ENCODE results near the gene C18orf63.
"Not testable (repeated sequence)": the region's sequence is repeated elsewhere in the genome, so short reads cannot be mapped to it uniquely, and the experiment has no call there.

C18orf63 gene

GRCh38 chr18:74283646-74284045 lies 32.0 kb upstream of the C18orf63 start:
- Histone ChIP-seq H3K27me3 (ENCODE audit: insufficient read depth, poor library complexity, severe bottlenecking) (no peaks in the 10 kb centered on the region), H3K27ac (replicated peaks) (no peak overlapping the region), H3K4me3 (replicated peaks; ENCODE audit: insufficient read depth, low read length) (no peak overlapping the region)
- DNase-seq (ENCODE audit: low read depth in 1 of 2, low spot score in 1 of 2), result no peak
- TF ChIP-seq SPI1 (IDR thresholded peaks at IDR 0.05; ENCODE audit: borderline replicate concordance, low read depth), result no peak
- TF ChIP-seq REST (IDR thresholded peaks at IDR 0.05; ENCODE audit: insufficient replicate concordance, low read depth), result no peak
- TF ChIP-seq GABPA (IDR thresholded peaks at IDR 0.05; ENCODE audit: low read depth), result no peak
- TF ChIP-seq POLR2AphosphoS5 (IDR thresholded peaks at IDR 0.05; ENCODE audit: low read depth), result no peak
- TF ChIP-seq CTCF (IDR thresholded peaks at IDR 0.05; ENCODE audit: insufficient read depth, low read length), result no peak

GRCh38 chr18:74284191-74284979 lies 31.3 kb upstream of the C18orf63 start:
- Histone ChIP-seq H3K27me3 (ENCODE audit: insufficient read depth, poor library complexity, severe bottlenecking) (no peaks in the 10 kb centered on the region), H3K27ac (replicated peaks) (no peak overlapping the region), H3K4me3 (replicated peaks; ENCODE audit: insufficient read depth, low read length) (no peak overlapping the region)
- TF ChIP-seq GABPA (IDR thresholded peaks at IDR 0.05; ENCODE audit: low read depth) (no peak), POLR2AphosphoS5 (IDR thresholded peaks at IDR 0.05; ENCODE audit: low read depth) (no peak), SPI1 (IDR thresholded peaks at IDR 0.05; ENCODE audit: borderline replicate concordance, low read depth) (no peak), REST (IDR thresholded peaks at IDR 0.05; ENCODE audit: insufficient replicate concordance, low read depth) (no peak), CTCF (IDR thresholded peaks at IDR 0.05; ENCODE audit: insufficient read depth, low read length) (no peak)
- DNase-seq (ENCODE audit: low read depth in 1 of 2, low spot score in 1 of 2), result no peak

GRCh38 chr18:74284980-74285355 lies 30.7 kb upstream of the C18orf63 start:
- no peaks in the 10 kb centered on the region for H3K27me3 ChIP-seq (ENCODE audit: insufficient read depth, poor library complexity, severe bottlenecking)
- no peak overlapping the region for H3K4me3 ChIP-seq (replicated peaks; ENCODE audit: insufficient read depth, low read length)
- no peak for DNase-seq (ENCODE audit: low read depth in 1 of 2, low spot score in 1 of 2)
- TF ChIP-seq CTCF (IDR thresholded peaks at IDR 0.05; ENCODE audit: insufficient read depth, low read length) (no peak), GABPA (IDR thresholded peaks at IDR 0.05; ENCODE audit: low read depth) (no peak), REST (IDR thresholded peaks at IDR 0.05; ENCODE audit: insufficient replicate concordance, low read depth) (no peak), POLR2AphosphoS5 (IDR thresholded peaks at IDR 0.05; ENCODE audit: low read depth) (no peak)
- H3K27ac ChIP-seq (replicated peaks), result no peak overlapping the region

- H3K27me3 ChIP-seq (ENCODE audit: insufficient read depth, poor library complexity, severe bottlenecking); H3K27ac ChIP-seq (replicated peaks); DNase-seq (ENCODE audit: low read depth in 1 of 2, low spot score in 1 of 2); H3K4me3 ChIP-seq (replicated peaks; ENCODE audit: insufficient read depth, low read length): not testable (repeated sequence)
Measured at GRCh38 chr18:74285583-74285982, 30.1 kb upstream of the C18orf63 start.

Measured in HL-60 (cell line).